ENCODE results near the gene RARRES1.
"Not testable (repeated sequence)": the region's sequence is repeated elsewhere in the genome, so short reads cannot be mapped to it uniquely, and the experiment has no call there.

RARRES1 gene

GRCh38 chr3:158731486-158731885 is 771 bp downstream of the RARRES1 start:
- no peak for DNase-seq

GRCh38 chr3:158728851-158729250 is 3.4 kb downstream of the RARRES1 start:
- no peak for DNase-seq

GRCh38 chr3:158728061-158728377 is 4.2 kb downstream of the RARRES1 start:
- no peak for DNase-seq

- no peak for DNase-seq
These were observed 4.8 kb downstream of the RARRES1 start for GRCh38 chr3:158727206-158728060.

- no peak for DNase-seq
These were observed 6.8 kb downstream of the RARRES1 start for GRCh38 chr3:158725348-158726011.

- DNase-seq, result no peak
These were observed 8.3 kb downstream of the RARRES1 start for GRCh38 chr3:158723991-158724390.

GRCh38 chr3:158722108-158722507 is 10.1 kb downstream of the RARRES1 start:
- no peak for DNase-seq

GRCh38 chr3:158718490-158719170 is 13.6 kb downstream of the RARRES1 start:
- no peak for DNase-seq

- DNase-seq, result no peak
These were observed 14.7 kb downstream of the RARRES1 start for GRCh38 chr3:158717576-158717975.

- no peak for DNase-seq
These were observed 19.2 kb downstream of the RARRES1 start for GRCh38 chr3:158713094-158713499.

- no peak for DNase-seq
These were observed 19.8 kb downstream of the RARRES1 start for GRCh38 chr3:158712443-158712842.

- no peak for DNase-seq
These were observed 20.4 kb downstream of the RARRES1 start for GRCh38 chr3:158711886-158712285.

GRCh38 chr3:158710601-158711000 is 21.7 kb downstream of the RARRES1 start:
- no peak for DNase-seq

- no peak for DNase-seq
These were observed 22.6 kb downstream of the RARRES1 start for GRCh38 chr3:158709666-158710083.

GRCh38 chr3:158703566-158703965 is 28.7 kb downstream of the RARRES1 start:
- no peak for DNase-seq

- no peak for DNase-seq
These were observed 29.3 kb downstream of the RARRES1 start for GRCh38 chr3:158702815-158703481.

GRCh38 chr3:158701420-158702065 is 30.7 kb downstream of the RARRES1 start:
- no peak for DNase-seq

- DNase-seq, result no peak
These were observed 31.7 kb downstream of the RARRES1 start for GRCh38 chr3:158700559-158700958.

GRCh38 chr3:158696618-158697017 is 35.6 kb downstream of the RARRES1 start:
- no peak for DNase-seq

GRCh38 chr3:158693866-158694456 is 38.3 kb downstream of the RARRES1 start:
- DNase-seq, result not testable (repeated sequence)

- DNase-seq, result no peak
These were observed 47.1 kb downstream of the RARRES1 start for GRCh38 chr3:158685159-158685558.

GRCh38 chr3:158683230-158683962 is 48.9 kb downstream of the RARRES1 start:
- DNase-seq, result no peak
